Transverse colon (tissue), 4 donors: ENCODE data around the gene LMTK2. TPM values are rescaled to one million over a fixed set of nuclear protein-coding genes. Genes with fewer than 3 reads are reported as not detected.

Experiments
- DNase-seq: peaks from one replicate; pipeline ENCODE4 v3.0.0-alpha.2; 2019
- H3K27ac ChIP-seq, 4 donors: fragments of 200-600 bp; sonication (generic); 2 replicates each; pipeline ENCODE4 v1.5.1; 2016 to 2018; ENCODE audit warnings: inconsistent platforms in 4 of 4
- H3K27me3 ChIP-seq: fragments of 200-600 bp; sonication (generic); 2 replicates; pipeline ENCODE4 v1.5.1; 2017; ENCODE audit warnings: inconsistent platforms
- H3K36me3 ChIP-seq, 4 donors: fragments of 200-600 bp; sonication (generic); 2 replicates each; pipeline ENCODE4 v1.5.1; 2017 to 2019; ENCODE audit warnings: inconsistent platforms in 4 of 4
- H3K4me1 ChIP-seq, 4 donors: fragments of 200-600 bp; sonication (generic); 2 replicates each; pipeline ENCODE4 v1.5.1; 2017 to 2020; ENCODE audit warnings: inconsistent platforms in 4 of 4
- H3K4me3 ChIP-seq, 4 donors: fragments of 200-600 bp; sonication (generic); 1 replicate in 1 of 4; 2 replicates in 3 of 4; pipeline versions ENCODE4 v1.5.1 to v1.6.1; 2017 to 2019; ENCODE audit warnings: inconsistent platforms in 4 of 4
- H3K9me3 ChIP-seq, 2 donors: fragments of 200-600 bp; sonication (generic); 2 replicates each; pipeline ENCODE4 v1.5.1; 2017 to 2019; ENCODE audit warnings: inconsistent platforms in 2 of 2
- CTCF ChIP-seq, 5 experiments: fragments of 200-600 bp in 3 of 5; fragments of 450-650 bp in 2 of 5; sonication (generic) in 3 of 5; IDR thresholded peaks; 1 replicate in 2 of 5; 2 replicates in 3 of 5; pipeline ENCODE4 v1.5.1; 2016 to 2017; ENCODE audit warnings: antibody characterized with exemption in 5 of 5, inconsistent platforms in 3 of 5, mild to moderate bottlenecking in 2 of 5, moderate library complexity in 1 of 5
- EP300 ChIP-seq: sonication (generic); formaldehyde crosslinking; IDR thresholded peaks from one replicate; pipeline ENCODE4 v1.6.1; 2017; ENCODE audit warnings: antibody characterized with exemption, low read depth
- POLR2A ChIP-seq: fragments of 450-650 bp; IDR thresholded peaks from one replicate; pipeline ENCODE4 v1.6.1; 2016; ENCODE audit warnings: antibody characterized with exemption, mild to moderate bottlenecking, moderate library complexity
- POLR2AphosphoS5 ChIP-seq, 3 donors: sonication (generic); formaldehyde crosslinking; IDR thresholded peaks; one replicate each; pipeline ENCODE4 v1.6.1; 2016; ENCODE audit warnings: antibody characterized with exemption in 3 of 3
- WGBS, 2 donors: methylation state at CpG; one replicate each; pipeline ENCODE4 v1.1.5; 2018; ENCODE audit warnings: low coverage in 1 of 2; 5-methylcytosine and 5-hydroxymethylcytosine counted together
- in situ Hi-C, 4 donors: fragments of 200-750 bp; cut with MboI; loops; one replicate each; pipeline versions ENCODE4 v1.15.0 to v1.15.1; 2017; ENCODE audit warnings: low sequenced_read_pairs in 3 of 4, low pct_ligation_motif_present in 1 of 4, low pct_unique_long_range_greater_than_20kb in 1 of 4
- intact Hi-C: fragments of 100-400 bp; cut with DNase I; formaldehyde crosslinking; loops from one replicate; pipeline ENCODE4 v1.15.1; 2023; ENCODE audit warnings: low total_unique reads
- total RNA-seq, 4 donors: library from RNA; depleted of rRNA; stranded (reverse); fragments of >200 nt; gene quantifications; one replicate each; pipeline ENCODE4 v1.1.0, GENCODE V29; 2016

Gene LMTK2
- total RNA-seq, 4 donors from 2014 or later: 51.6 to 106 (median 62.2) TPM

- in situ Hi-C loops (no loop called here), intact Hi-C loops (no loop called here)
- Histone ChIP-seq H3K4me1 (no peaks in the 10 kb centered on the region), H3K36me3 (no peaks in the 10 kb centered on the region), H3K4me3 (no peak overlapping the region), H3K9me3 (no peaks in the 10 kb centered on the region), H3K27me3 (peaks cover 8% of the 10 kb centered on the region), H3K27ac (no peak overlapping the region)
- TF ChIP-seq CTCF (IDR thresholded peaks at IDR 0.05) (no peak), POLR2AphosphoS5 (IDR thresholded peaks at IDR 0.05) (no peak), EP300 (no peak), POLR2A (no peak)
- WGBS, 2 donors: 74 to 92% methylated on average over 3 to 5 of the region's 5 CpGs
- DNase-seq: no peak
These were observed 40.5 kb upstream of the LMTK2 start for GRCh38 chr7:98066208-98066607.

GRCh38 chr7:98066934-98067507 is 39.6 kb upstream of the LMTK2 start:
- Histone ChIP-seq H3K9me3 (no peaks in the 10 kb centered on the region), H3K27ac (no peak overlapping the region), H3K27me3 (peaks cover 8% of the 10 kb centered on the region), H3K36me3 (no peaks in the 10 kb centered on the region), H3K4me1 (no peaks in the 10 kb centered on the region), H3K4me3 (no peak overlapping the region)
- TF ChIP-seq POLR2A (no peak), POLR2AphosphoS5 (IDR thresholded peaks at IDR 0.05) (no peak)
- in situ Hi-C loops (no loop called here), intact Hi-C loops (no loop called here)
- WGBS, 2 donors: 30 to 44% methylated on average over 2 to 9 of the region's 9 CpGs
- DNase-seq: no peak

GRCh38 chr7:98073047-98073446 is 33.6 kb upstream of the LMTK2 start:
- no peak overlapping the region for H3K4me3 ChIP-seq
- no peaks in the 10 kb centered on the region for H3K9me3 ChIP-seq
- in situ Hi-C loops: no loop called here
- DNase-seq: no peak
- H3K4me1 ChIP-seq: no peaks in the 10 kb centered on the region
- intact Hi-C loops: no loop called here
- WGBS, 2 donors: 85 to 92% methylated on average over 2 to 14 of the region's 14 CpGs
- peaks cover 8% of the 10 kb centered on the region for H3K27me3 ChIP-seq
- TF ChIP-seq CTCF (IDR thresholded peaks at IDR 0.05): no peak
- no peaks in the 10 kb centered on the region for H3K36me3 ChIP-seq
- no peak overlapping the region for H3K27ac ChIP-seq

GRCh38 chr7:98075801-98076200 is 30.9 kb upstream of the LMTK2 start:
- no peaks in the 10 kb centered on the region for H3K4me1 ChIP-seq
- no peaks in the 10 kb centered on the region for H3K36me3 ChIP-seq
- in situ Hi-C loops: no loop called here
- TF ChIP-seq CTCF (IDR thresholded peaks at IDR 0.05) (no peak), EP300 (no peak), POLR2AphosphoS5 (IDR thresholded peaks at IDR 0.05) (no peak), POLR2A (no peak)
- H3K9me3 ChIP-seq: no peaks in the 10 kb centered on the region
- 88 to 100% methylated on average over 1 to 2 of the region's 2 CpGs for WGBS, 2 donors
- DNase-seq: no peak
- H3K27ac ChIP-seq: no peak overlapping the region
- H3K4me3 ChIP-seq: no peak overlapping the region
- H3K27me3 ChIP-seq: no peaks in the 10 kb centered on the region
- intact Hi-C loops: no loop called here

GRCh38 chr7:98077762-98078161 is 28.9 kb upstream of the LMTK2 start:
- H3K36me3 ChIP-seq: no peaks in the 10 kb centered on the region
- TF ChIP-seq CTCF (IDR thresholded peaks at IDR 0.05) (no peak), POLR2A (no peak), POLR2AphosphoS5 (IDR thresholded peaks at IDR 0.05) (no peak), EP300 (no peak)
- no peaks in the 10 kb centered on the region for H3K27me3 ChIP-seq
- no peak for DNase-seq
- H3K4me1 ChIP-seq: no peaks in the 10 kb centered on the region
- intact Hi-C loops: no loop called here
- H3K27ac ChIP-seq: no peak overlapping the region
- 86% methylated on average over 3 of the region's 3 CpGs; no CpG with 5 or more reads in 1 of the 2 donors for WGBS, 2 donors
- in situ Hi-C loops: no loop called here
- H3K9me3 ChIP-seq: no peaks in the 10 kb centered on the region
- no peak overlapping the region for H3K4me3 ChIP-seq
